ENCODE results near the gene DOCK1.

DOCK1 gene

GRCh38 chr10:127046975-127047877, 142.0 kb downstream of the DOCK1 start:
- no peak overlapping the region for H3K27ac ChIP-seq (ENCODE audit: poor library complexity, severe bottlenecking)
- H3K9me3 ChIP-seq (ENCODE audit: severe bottlenecking) = peaks cover 2% of the 10 kb centered on the region
- H3K4me3 ChIP-seq (ENCODE audit: severe bottlenecking) = no peak overlapping the region
- no peak for DNase-seq (ENCODE audit: low spot score)
- peaks cover 17% of the 10 kb centered on the region for H3K4me1 ChIP-seq (ENCODE audit: insufficient read depth, poor library complexity, severe bottlenecking)
- no peak for TF ChIP-seq CTCF (IDR thresholded peaks at IDR 0.05; ENCODE audit: poor library complexity, severe bottlenecking)
- no peak for ATAC-seq (ENCODE audit: low read depth)
- H3K27me3 ChIP-seq (ENCODE audit: insufficient read depth, poor library complexity, severe bottlenecking) = no peaks in the 10 kb centered on the region
- peaks cover 18% of the 10 kb centered on the region for H3K36me3 ChIP-seq (ENCODE audit: low read depth)

DNA sequence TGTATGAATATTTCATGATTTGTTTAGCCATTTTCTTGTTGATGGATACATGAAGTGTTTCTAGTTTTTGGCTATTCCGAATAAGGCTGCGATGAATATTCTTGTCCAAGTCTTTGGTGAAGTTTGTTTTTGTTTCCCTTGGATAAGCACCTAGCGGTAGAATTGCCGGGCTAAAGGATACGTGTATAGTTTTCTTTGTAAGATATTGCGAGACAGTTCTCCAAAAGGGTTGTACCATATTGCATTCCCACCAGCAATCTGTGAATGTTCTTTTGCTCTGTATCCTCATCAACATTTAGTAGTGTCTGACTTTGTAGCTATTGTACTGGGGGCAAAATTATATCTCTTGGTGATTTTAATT, 142.6 kb downstream of the DOCK1 start:
- no peaks in the 10 kb centered on the region for H3K27me3 ChIP-seq (ENCODE audit: insufficient read depth, poor library complexity, severe bottlenecking)
- H3K36me3 ChIP-seq (ENCODE audit: low read depth) = peaks cover 12% of the 10 kb centered on the region
- peaks cover 2% of the 10 kb centered on the region for H3K9me3 ChIP-seq (ENCODE audit: severe bottlenecking)
- ATAC-seq (ENCODE audit: low read depth) = no peak
- H3K4me3 ChIP-seq (ENCODE audit: severe bottlenecking) = no peak overlapping the region
- DNase-seq (ENCODE audit: low spot score) = no peak
- no peak overlapping the region for H3K27ac ChIP-seq (ENCODE audit: poor library complexity, severe bottlenecking)
- H3K4me1 ChIP-seq (ENCODE audit: insufficient read depth, poor library complexity, severe bottlenecking) = peaks cover 17% of the 10 kb centered on the region
- no peak for TF ChIP-seq CTCF (IDR thresholded peaks at IDR 0.05; ENCODE audit: poor library complexity, severe bottlenecking)

- ATAC-seq (ENCODE audit: low read depth) (no peak), DNase-seq (ENCODE audit: low spot score) (no peak)
- Histone ChIP-seq H3K4me3 (ENCODE audit: severe bottlenecking) (no peak overlapping the region), H3K4me1 (ENCODE audit: insufficient read depth, poor library complexity, severe bottlenecking) (peaks cover 17% of the 10 kb centered on the region), H3K27ac (ENCODE audit: poor library complexity, severe bottlenecking) (no peak overlapping the region), H3K9me3 (ENCODE audit: severe bottlenecking) (peaks cover 2% of the 10 kb centered on the region), H3K36me3 (ENCODE audit: low read depth) (peaks cover 8% of the 10 kb centered on the region), H3K27me3 (ENCODE audit: insufficient read depth, poor library complexity, severe bottlenecking) (no peaks in the 10 kb centered on the region)
- TF ChIP-seq CTCF (IDR thresholded peaks at IDR 0.05; ENCODE audit: poor library complexity, severe bottlenecking) = no peak
Observed at GRCh38 chr10:127048630-127049029, 143.4 kb downstream of the DOCK1 start.

DNA sequence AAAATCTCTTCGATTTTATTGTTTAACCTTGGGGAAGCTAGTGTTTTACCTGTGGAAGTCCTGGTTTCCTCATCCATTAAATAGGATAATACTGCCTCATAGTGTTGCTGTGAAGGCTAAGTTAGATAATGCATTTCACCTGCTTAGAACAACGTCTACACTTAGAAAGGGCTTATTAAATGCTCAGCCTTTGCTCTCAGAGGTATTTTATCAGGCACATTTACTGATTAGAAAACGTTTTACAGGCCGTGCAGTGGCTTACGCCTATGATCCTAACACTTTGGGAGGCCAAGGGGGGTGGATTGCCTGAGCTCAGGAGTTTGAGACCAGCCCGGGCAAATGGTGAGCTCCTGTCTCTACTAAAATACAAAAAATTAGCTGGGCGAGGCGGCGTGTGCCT, 146.8 kb downstream of the DOCK1 start:
- H3K27me3 ChIP-seq (ENCODE audit: insufficient read depth, poor library complexity, severe bottlenecking) = no peaks in the 10 kb centered on the region
- no peak overlapping the region for H3K27ac ChIP-seq (ENCODE audit: poor library complexity, severe bottlenecking)
- DNase-seq (ENCODE audit: low spot score) (no peak), ATAC-seq (ENCODE audit: low read depth) (no peak)
- peaks cover 11% of the 10 kb centered on the region; the same call in 1 of the 2 replicates for H3K36me3 ChIP-seq (ENCODE audit: low read depth)
- peaks cover 2% of the 10 kb centered on the region for H3K4me1 ChIP-seq (ENCODE audit: insufficient read depth, poor library complexity, severe bottlenecking)
- peaks cover 2% of the 10 kb centered on the region for H3K9me3 ChIP-seq (ENCODE audit: severe bottlenecking)
- no peak for TF ChIP-seq CTCF (IDR thresholded peaks at IDR 0.05; ENCODE audit: poor library complexity, severe bottlenecking)
- no peak overlapping the region for H3K4me3 ChIP-seq (ENCODE audit: severe bottlenecking)

DNA sequence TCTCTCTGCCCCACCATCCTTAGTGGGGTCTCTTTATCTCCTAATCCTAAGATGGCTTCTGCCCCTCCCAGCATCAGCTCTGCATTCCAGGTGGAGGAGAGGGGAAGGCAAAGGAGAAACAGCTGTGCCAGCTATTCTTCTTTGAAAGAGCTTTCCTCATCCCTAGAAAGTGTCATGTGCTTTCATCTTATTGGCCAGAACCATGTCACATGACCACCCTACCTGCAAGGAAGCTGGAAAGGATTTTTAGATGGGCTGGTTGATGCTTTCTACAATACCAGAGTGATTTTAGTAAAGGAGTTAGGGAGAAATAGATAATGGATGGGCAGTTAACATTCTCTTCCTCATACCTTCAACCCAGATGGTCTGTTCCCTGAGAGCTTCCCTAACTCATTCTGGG, 150.0 kb downstream of the DOCK1 start:
- peaks cover 27% of the 10 kb centered on the region for H3K36me3 ChIP-seq (ENCODE audit: low read depth)
- H3K27ac ChIP-seq (ENCODE audit: poor library complexity, severe bottlenecking) = no peak overlapping the region
- H3K27me3 ChIP-seq (ENCODE audit: insufficient read depth, poor library complexity, severe bottlenecking) = no peaks in the 10 kb centered on the region
- DNase-seq (ENCODE audit: low spot score) (no peak), ATAC-seq (ENCODE audit: low read depth) (no peak)
- no peaks in the 10 kb centered on the region for H3K9me3 ChIP-seq (ENCODE audit: severe bottlenecking)
- H3K4me1 ChIP-seq (ENCODE audit: insufficient read depth, poor library complexity, severe bottlenecking) = no peaks in the 10 kb centered on the region
- H3K4me3 ChIP-seq (ENCODE audit: severe bottlenecking) = no peak overlapping the region
- TF ChIP-seq CTCF (IDR thresholded peaks at IDR 0.05; ENCODE audit: poor library complexity, severe bottlenecking) = no peak

All from RWPE2 (cell line).